Astrocyte of the cerebellum (primary cell): ENCODE data around the gene SAMD15.

Experiments used
- DNase-seq: peaks from one replicate; pipeline ENCODE4 v3.0.0-alpha.2; 2011; ENCODE audit warnings: low read depth
- H3K4me3 ChIP-seq: 2 replicates; pipeline ENCODE4 v1.5.1; 2011; ENCODE audit warnings: mild to moderate bottlenecking, low read depth, low read length, moderate library complexity
- CTCF ChIP-seq: IDR thresholded peaks from 2 replicates; pipeline ENCODE4 v1.5.1; 2012; ENCODE audit warnings: low read length, low read depth, moderate library complexity, mild to moderate bottlenecking; ENCODE audit errors: missing control alignments
- in situ Hi-C: cut with HindIII; loops from 2 replicates; pipeline ENCODE4 v1.10.0; 2017; ENCODE audit warnings: low sequenced_read_pairs

SAMD15 gene

DNA sequence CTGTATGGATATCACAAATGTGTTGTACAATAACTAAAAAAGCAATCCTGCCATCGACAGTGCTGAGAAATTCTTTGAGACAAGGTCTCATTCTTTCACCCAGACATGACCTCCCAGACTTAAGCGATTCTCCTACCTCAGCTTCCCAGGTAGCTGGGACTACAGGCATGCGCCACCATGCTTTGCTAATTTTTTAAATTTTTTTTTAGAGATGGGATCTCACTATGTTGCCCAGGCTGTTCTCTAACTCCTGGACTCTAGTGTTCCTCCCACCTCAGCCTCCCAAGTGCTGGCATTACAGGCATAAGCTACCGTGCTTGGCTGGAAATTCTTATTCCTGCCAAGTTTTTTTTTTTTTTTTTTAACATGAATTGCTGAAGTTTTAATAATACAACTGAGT lies 62.7 kb downstream of the SAMD15 start:
- no peak for TF ChIP-seq CTCF
- DNase-seq: no peak
- in situ Hi-C loops: no loop called here
- H3K4me3 ChIP-seq: no peak overlapping the region
